Measurements from ENCODE around the gene PSMA5.
A peak's percentile ranks its signal among the peaks of the same experiment; 100 is the strongest.
"Not testable (repeated sequence)": the region's sequence is repeated elsewhere in the genome, so short reads cannot be mapped to it uniquely, and the experiment has no call there.

The PSMA5 gene

GRCh38 chr1:109426281-109427170 is at the start of gene PSMA5:
TSS of gene PSMA5 (minus strand) at chr1:109426448. CDS start at chr1:109426330, 118 bp downstream.
- DNase-seq (ENCODE audit: low spot score), result peak; percentile 99
- FAIRE-seq, result peak; percentile 88

GRCh38 chr1:109475261-109475660 is 49.0 kb upstream of the PSMA5 start:
- FAIRE-seq (no peak), DNase-seq (ENCODE audit: low spot score) (no peak)

- DNase-seq (ENCODE audit: low spot score), result no peak
- no peak for FAIRE-seq
Measured at GRCh38 chr1:109474697-109475096, 48.4 kb upstream of the PSMA5 start.

- FAIRE-seq; DNase-seq (ENCODE audit: low spot score): not testable (repeated sequence)
Measured at GRCh38 chr1:109473284-109474057, 47.2 kb upstream of the PSMA5 start.

- DNase-seq (ENCODE audit: low spot score), result no peak
- no peak for FAIRE-seq
Measured at GRCh38 chr1:109472779-109473178, 46.5 kb upstream of the PSMA5 start.

- DNase-seq (ENCODE audit: low spot score), result no peak
- no peak for FAIRE-seq
Measured at GRCh38 chr1:109470245-109470644, 44.0 kb upstream of the PSMA5 start.

GRCh38 chr1:109468903-109469302 is 42.7 kb upstream of the PSMA5 start:
- DNase-seq (ENCODE audit: low spot score), result no peak

GRCh38 chr1:109468061-109468460 is 41.8 kb upstream of the PSMA5 start:
- DNase-seq (ENCODE audit: low spot score) (no peak), FAIRE-seq (no peak)

More at GRCh38 chr1:109468903-109469302, 42.7 kb upstream of the PSMA5 start:
- FAIRE-seq, result no peak

- FAIRE-seq (no peak), DNase-seq (ENCODE audit: low spot score) (no peak)
Measured at GRCh38 chr1:109467301-109467777, 41.1 kb upstream of the PSMA5 start.

GRCh38 chr1:109466452-109467300 is 40.4 kb upstream of the PSMA5 start, which contains the start of gene SYPL2:
TSS of gene SYPL2 (plus strand) at chr1:109466546. CDS start at chr1:109466844, 298 bp downstream.
- FAIRE-seq, result no peak
- no peak for DNase-seq (ENCODE audit: low spot score)

- DNase-seq (ENCODE audit: low spot score) (no peak), FAIRE-seq (no peak)
Measured at GRCh38 chr1:109466125-109466451, 39.8 kb upstream of the PSMA5 start.

- FAIRE-seq (no peak), DNase-seq (ENCODE audit: low spot score) (no peak)
Measured at GRCh38 chr1:109457819-109458218, 31.6 kb upstream of the PSMA5 start.

- no peak for FAIRE-seq
- no peak for DNase-seq (ENCODE audit: low spot score)
Measured at GRCh38 chr1:109454497-109455133, 28.4 kb upstream of the PSMA5 start.

GRCh38 chr1:109447524-109447923 is 21.3 kb upstream of the PSMA5 start:
- no peak for FAIRE-seq

GRCh38 chr1:109445949-109446695 is 19.9 kb upstream of the PSMA5 start:
- not testable (repeated sequence) for DNase-seq (ENCODE audit: low spot score); FAIRE-seq

More at GRCh38 chr1:109447524-109447923, 21.3 kb upstream of the PSMA5 start:
- DNase-seq (ENCODE audit: low spot score), result no peak

- FAIRE-seq (no peak), DNase-seq (ENCODE audit: low spot score) (no peak)
Measured at GRCh38 chr1:109444346-109444745, 18.1 kb upstream of the PSMA5 start.

GRCh38 chr1:109443476-109443875 is 17.2 kb upstream of the PSMA5 start:
- no peak for DNase-seq (ENCODE audit: low spot score)
- no peak for FAIRE-seq

- no peak for DNase-seq (ENCODE audit: low spot score)
- FAIRE-seq, result no peak
Measured at GRCh38 chr1:109441069-109441468, 14.8 kb upstream of the PSMA5 start.

GRCh38 chr1:109438798-109439297 is 12.6 kb upstream of the PSMA5 start:
- DNase-seq (ENCODE audit: low spot score) (peak; percentile 66), FAIRE-seq (peak; percentile 68)

GRCh38 chr1:109434484-109434883 is 8.2 kb upstream of the PSMA5 start:
- no peak for DNase-seq (ENCODE audit: low spot score)
- FAIRE-seq, result no peak
